ENCODE measurements around the gene WDR4. TPM values are rescaled to one million over a fixed set of nuclear protein-coding genes. Genes with fewer than 3 reads are reported as not detected.
"Not testable (repeated sequence)": the region's sequence is repeated elsewhere in the genome, so short reads cannot be mapped to it uniquely, and the experiment has no call there.

WDR4 gene
- total RNA-seq, 4 donors from 2014 or later = 4.1 to 20.8 (median 17.2) TPM

DNA sequence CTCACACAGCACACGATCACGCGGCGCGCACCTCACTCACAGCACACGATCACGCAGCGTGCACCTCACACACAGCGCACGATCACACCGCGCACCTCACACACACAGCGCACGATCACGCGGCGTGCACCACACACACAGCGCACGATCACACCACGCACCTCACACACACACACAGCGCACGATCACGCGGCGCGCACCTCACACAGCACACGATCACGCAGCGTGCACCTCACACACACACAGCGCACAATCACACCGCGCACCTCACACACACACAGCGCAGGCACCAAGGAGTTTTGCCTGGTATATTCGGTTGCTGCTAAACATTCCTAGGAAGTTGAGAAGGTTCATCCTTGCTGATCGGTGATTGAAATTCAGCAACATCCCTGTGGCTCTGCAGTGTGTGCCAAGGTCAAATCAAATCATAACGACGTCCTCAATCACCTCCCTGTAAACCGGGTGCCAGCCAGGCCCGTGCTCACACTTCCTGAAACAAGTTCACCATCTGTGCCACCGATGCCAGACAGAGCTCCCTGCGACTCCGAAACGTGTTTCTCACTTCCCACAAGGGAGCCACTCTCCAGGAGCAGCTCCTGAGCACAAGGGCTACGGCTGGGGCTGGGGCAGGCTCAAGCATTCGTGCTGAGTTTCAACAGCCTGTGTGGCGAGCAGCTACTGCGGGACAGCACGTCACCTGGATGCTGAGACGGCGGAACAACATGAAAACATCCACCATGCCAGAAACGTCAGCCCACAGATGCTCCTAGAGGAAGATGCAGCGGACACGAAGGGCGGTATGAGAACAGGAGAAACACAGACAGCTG is 30.2 kb downstream of the WDR4 start:
- intact Hi-C loops (cut with DNase I) = no loop called here
- Histone ChIP-seq H3K9me3 (no peaks in the 10 kb centered on the region), H3K4me3 (no peak overlapping the region), H3K36me3 (peaks cover 47 to 98% (median 57%) of the 10 kb centered on the region in 3 donors), H3K27ac (no peak overlapping the region), H3K27me3 (no peaks in the 10 kb centered on the region), H3K4me1 (peaks cover 0 to 8% (median 4%) of the 10 kb centered on the region in 3 donors)
- TF ChIP-seq CTCF (IDR thresholded peaks at IDR 0.05) (no peak), POLR2A (IDR thresholded peaks at IDR 0.05) (no peak)
- 86 to 89% methylated on average over 9 to 41 of the region's 54 CpGs for WGBS, 2 donors
- no peak for DNase-seq

DNA sequence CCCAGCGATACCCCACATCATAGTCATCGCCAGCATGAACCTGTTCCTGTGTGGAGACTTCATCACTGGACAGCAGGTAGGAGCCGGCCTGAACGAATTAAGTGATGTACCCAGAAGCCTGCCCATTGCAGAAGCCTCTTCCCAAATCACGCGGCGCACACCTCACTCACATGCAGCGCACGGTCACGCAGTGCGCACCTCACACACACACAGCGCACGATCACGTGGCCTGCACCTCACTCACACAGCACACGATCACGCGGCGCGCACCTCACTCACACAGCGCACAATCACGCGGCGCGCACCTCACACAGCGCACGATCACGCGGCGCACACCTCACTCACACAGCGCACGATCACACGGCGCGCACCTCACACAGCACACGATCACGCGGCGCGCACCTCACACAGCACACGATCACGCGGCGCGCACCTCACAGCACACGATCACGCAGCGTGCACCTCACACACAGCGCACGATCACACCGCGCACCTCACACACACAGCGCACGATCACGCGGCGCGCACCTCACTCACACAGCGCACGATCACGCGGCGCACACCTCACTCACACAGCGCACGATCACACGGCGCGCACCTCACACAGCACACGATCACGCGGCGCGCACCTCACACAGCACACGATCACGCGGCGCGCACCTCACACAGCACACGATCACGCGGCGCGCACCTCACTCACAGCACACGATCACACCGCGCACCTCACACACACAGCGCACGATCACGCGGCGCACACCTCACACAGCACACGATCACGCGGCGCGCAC is 31.0 kb downstream of the WDR4 start:
- H3K9me3 ChIP-seq; H3K27me3 ChIP-seq; H3K4me1 ChIP-seq; DNase-seq; intact Hi-C loops (cut with DNase I); H3K4me3 ChIP-seq; H3K27ac ChIP-seq: not testable (repeated sequence)
- 98 to 99% methylated on average over 15 to 19 of the region's 95 CpGs for WGBS, 2 donors
- H3K36me3 ChIP-seq = peaks cover 44 to 98% (median 49%) of the 10 kb centered on the region in 3 donors

DNA sequence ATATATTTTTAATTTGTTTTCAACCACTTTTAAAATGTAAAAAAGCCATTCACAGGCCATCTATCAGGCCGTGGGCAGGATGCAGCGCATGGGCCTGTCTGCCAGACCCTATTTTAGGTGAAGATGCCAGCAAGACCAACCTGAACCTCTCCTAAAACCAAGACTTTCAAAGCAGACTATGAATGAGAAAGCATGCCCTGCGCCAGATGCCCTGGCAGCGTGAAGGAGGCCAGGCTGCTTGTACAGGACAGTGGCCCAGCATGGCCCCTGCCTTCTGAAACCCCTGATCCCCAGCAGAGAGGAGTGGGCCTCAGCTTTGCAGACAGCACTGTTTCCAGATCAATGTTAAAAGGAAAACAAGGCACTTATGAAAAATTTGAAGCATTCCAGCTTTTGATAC is 31.6 kb downstream of the WDR4 start:
- no peak overlapping the region for H3K4me3 ChIP-seq
- H3K27ac ChIP-seq = no peak overlapping the region
- peaks cover 0 to 8% (median 4%) of the 10 kb centered on the region in 3 donors for H3K4me1 ChIP-seq
- intact Hi-C loops (cut with DNase I) = no loop called here
- no peak for TF ChIP-seq POLR2A (IDR thresholded peaks at IDR 0.05)
- H3K36me3 ChIP-seq = peaks cover 40 to 98% (median 47%) of the 10 kb centered on the region in 3 donors
- H3K9me3 ChIP-seq = no peaks in the 10 kb centered on the region
- 80 to 95% methylated on average over 2 to 4 of the region's 4 CpGs for WGBS, 2 donors
- H3K27me3 ChIP-seq = no peaks in the 10 kb centered on the region
- no peak for DNase-seq

DNA sequence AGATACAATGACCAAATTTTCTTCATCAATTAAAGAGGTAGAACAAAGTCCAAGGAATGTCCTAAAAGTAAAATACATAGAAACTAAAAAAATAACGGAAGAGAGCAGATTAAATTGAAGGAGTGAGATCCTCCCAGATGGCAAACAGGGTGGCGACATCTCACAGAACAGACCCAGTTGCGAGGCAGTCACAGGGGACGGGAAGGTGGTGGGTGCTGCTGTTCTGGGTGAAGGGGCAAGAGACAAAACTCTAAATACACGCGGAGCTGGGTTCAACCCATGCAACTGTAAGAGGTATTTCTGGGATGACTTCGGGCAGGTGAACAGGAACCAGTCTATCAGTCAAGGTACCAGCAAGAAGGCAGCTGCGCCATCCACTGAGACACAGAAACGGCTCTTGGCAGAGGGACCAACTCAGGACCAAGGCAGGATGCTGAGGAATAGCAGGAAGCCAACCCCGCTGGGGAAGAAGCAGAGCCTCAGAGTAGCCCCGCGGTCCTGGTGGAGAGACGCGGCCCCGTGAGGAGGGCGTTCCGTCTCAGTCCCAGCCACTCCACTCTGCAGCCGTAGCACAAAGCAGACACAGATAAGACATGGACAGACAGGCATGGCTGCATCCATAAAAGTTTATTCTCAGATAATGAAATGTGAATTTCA is 32.2 kb downstream of the WDR4 start:
- no peak overlapping the region for H3K27ac ChIP-seq
- no peaks in the 10 kb centered on the region for H3K27me3 ChIP-seq
- DNase-seq = no peak
- H3K4me1 ChIP-seq = peaks cover 0 to 8% (median 4%) of the 10 kb centered on the region in 3 donors
- 85 to 87% methylated on average over 14 to 18 of the region's 18 CpGs for WGBS, 2 donors
- intact Hi-C loops (cut with DNase I) = no loop called here
- no peaks in the 10 kb centered on the region for H3K9me3 ChIP-seq
- H3K36me3 ChIP-seq = peaks cover 36 to 98% (median 48%) of the 10 kb centered on the region in 3 donors
- H3K4me3 ChIP-seq = no peak overlapping the region
- TF ChIP-seq CTCF (IDR thresholded peaks at IDR 0.05) = no peak
- no peak for TF ChIP-seq POLR2A (IDR thresholded peaks at IDR 0.05)

GRCh38 chr21:42846221-42846620 is 33.1 kb downstream of the WDR4 start:
- Histone ChIP-seq H3K9me3 (no peaks in the 10 kb centered on the region), H3K4me1 (peaks cover 0 to 8% (median 4%) of the 10 kb centered on the region in 3 donors), H3K36me3 (peaks cover 27 to 98% (median 41%) of the 10 kb centered on the region in 3 donors), H3K27me3 (no peaks in the 10 kb centered on the region), H3K4me3 (no peak overlapping the region), H3K27ac (no peak overlapping the region)
- TF ChIP-seq CTCF (IDR thresholded peaks at IDR 0.05) = no peak
- TF ChIP-seq POLR2A (IDR thresholded peaks at IDR 0.05) = no peak
- intact Hi-C loops (cut with DNase I) = no loop called here
- WGBS, 2 donors = 90% methylated on average over 8 to 9 of the region's 10 CpGs
- DNase-seq = no peak
